GM18873 (cell line): ENCODE results near the gene DAPL1.
A peak's percentile ranks its signal among the peaks of the same experiment; 100 is the strongest.

Experiments
- ATAC-seq: cut with Tn5 transposase; IDR thresholded peaks from one replicate; pipeline ENCODE4 v1.9.1; 2021; ENCODE audit warnings: mild to moderate bottlenecking, moderate library complexity, moderate number of reproducible peaks; ENCODE audit not compliant: unreplicated experiment, low FRiP score

Gene DAPL1, protein sequence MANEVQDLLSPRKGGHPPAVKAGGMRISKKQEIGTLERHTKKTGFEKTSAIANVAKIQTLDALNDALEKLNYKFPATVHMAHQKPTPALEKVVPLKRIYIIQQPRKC

DNA sequence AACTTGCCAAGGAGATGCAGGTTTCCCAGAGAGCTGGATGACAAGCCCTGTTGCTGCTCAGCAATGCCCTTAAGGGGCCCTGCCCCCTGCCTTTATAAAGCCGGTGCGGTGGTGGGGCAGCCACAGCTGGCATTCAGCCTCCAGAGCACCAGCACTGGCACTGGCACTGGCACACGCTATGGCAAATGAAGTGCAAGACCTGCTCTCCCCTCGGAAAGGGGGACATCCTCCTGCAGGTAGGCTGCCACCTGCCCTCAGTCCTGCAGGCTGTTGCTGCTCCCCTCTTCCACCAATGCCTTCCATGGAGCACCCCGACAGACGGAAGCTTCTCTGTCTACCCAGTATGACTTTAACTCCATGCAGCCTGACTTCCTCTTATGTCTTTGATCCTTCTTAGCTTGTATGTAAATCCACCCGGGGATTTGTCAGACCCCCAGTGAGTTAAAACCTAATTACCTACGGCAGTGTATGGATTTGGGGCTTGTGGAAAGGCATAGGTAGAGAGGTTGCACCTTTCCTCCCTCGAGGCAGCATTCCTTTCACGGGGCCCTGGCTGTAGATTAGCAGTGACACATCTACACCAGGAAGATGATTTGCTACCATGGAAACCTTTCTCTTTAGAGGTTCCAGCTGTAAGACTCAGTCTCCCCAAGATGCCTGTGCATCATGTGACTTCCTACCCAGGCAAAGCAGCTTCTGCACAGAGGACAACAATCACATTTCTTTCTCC is at the start of gene DAPL1:
TSS of gene DAPL1 (plus strand) at position 123 of the 730 bp plus-strand sequence. CDS start at position 179, 56 bp downstream.
- no peak for ATAC-seq

GRCh38 chr2:158745866-158746382 is 49.2 kb upstream of the DAPL1 start:
- ATAC-seq, result no peak

- no peak for ATAC-seq
These were observed 48.6 kb upstream of the DAPL1 start for GRCh38 chr2:158746488-158746887.

GRCh38 chr2:158747281-158747680 is 47.8 kb upstream of the DAPL1 start:
- ATAC-seq, result no peak

DNA sequence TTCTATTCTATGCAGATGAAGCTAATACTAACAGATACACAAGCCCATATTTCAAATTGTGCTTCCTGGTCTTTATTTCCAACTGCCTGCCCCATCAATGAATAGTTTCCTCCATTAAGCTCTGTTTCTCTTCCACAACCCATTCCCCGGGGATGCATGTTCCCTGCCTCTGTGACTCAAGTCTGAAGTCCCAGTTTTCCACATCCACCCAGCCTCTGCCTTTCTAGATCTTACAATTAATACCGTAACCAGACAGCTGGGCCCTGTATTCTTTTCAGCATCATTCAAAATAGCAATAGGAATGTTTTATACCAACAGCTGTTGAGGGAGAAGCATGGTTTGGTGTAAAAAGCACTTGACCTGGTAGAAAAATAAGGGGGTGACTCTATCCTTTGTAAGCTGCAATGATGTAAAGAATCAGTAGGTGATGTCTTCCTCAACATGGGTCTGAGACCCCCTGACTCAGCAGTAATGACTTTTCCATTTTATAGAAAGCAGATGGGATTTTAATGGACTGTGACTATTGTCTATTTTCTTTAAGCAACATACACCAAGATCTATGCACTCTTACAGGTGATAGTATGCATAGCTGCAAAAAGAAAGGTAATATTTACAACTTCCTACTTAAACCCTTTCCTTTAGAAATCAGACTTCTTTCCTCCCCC is 46.1 kb upstream of the DAPL1 start:
- no peak for ATAC-seq

DNA sequence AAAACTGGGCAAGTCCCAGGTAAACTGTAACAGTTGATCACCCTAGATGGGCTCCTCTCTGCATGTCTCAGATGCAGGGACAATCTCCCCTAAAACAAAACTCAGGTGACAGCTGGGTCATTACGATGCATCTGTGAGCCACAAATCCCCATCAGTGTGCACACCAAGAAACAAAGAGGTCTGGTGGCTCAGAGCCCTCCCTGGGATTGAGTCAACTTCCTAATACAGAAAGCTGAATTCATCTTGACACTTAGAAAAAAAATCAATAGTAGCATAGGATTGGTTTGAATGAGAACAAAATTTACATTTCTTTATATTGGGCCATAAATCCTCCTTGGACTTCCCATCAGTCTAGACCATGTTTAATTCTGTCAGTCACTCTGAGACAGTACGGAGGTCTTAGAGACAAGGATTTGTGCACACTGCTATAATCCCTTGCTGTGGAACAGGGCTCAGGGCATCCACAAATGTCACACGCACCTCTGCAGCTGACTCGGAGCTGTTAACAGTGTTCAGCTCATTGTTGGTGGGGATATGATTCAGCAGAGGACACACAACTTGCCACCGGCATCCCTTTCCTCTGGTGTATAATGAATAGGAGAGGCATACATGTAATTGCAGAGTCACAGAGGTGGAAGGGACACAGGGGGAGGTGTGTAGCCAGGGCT is 44.5 kb upstream of the DAPL1 start:
- ATAC-seq, result no peak

DNA sequence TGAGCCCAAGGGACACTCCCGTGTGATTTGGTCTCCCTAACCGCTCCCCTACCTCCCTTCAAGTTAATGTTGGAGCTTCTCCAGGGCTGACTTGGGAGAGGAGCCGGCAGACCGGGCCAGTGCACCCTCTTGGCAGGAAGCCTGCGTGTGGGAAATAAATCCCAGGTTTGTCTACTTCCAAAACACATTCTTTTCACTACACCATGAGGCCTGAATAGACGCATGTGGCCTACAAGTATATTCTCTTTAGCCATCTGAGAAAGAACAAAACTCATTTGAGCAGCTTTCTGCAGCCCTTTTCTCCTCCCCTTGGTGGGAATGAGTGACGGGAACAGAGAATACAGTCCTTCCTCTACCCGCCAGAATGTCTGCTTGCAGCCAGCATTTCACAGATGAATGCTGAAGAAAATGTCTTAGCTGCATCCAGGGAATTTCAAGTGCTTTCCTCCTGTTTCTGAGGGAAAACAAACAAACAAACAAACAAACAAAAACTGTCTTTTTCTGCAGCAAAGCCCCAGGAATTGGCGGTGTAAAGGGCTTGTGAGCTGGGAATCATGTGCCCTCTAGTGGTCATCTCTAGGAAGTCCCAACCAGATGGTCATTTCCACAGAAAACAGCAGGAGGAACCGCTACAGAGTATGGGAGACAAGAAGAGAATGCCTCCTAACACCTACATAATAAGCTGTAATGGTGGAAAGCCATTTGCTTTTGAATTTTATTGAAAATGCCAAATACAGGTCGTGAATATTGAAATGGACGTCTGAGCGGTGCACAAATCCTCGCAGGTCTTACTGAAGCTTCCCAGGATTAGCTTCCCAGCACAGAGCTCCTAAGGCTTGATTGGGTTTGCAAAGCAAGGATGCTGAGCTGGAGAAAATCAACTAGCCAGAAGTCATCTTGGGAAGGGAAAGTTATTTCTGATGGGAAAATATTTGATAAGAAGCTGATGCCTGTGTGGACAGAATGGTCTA is 41.2 kb upstream of the DAPL1 start:
- ATAC-seq, result peak; percentile 59

- no peak for ATAC-seq
These were observed 39.6 kb upstream of the DAPL1 start for GRCh38 chr2:158755310-158756087.

DNA sequence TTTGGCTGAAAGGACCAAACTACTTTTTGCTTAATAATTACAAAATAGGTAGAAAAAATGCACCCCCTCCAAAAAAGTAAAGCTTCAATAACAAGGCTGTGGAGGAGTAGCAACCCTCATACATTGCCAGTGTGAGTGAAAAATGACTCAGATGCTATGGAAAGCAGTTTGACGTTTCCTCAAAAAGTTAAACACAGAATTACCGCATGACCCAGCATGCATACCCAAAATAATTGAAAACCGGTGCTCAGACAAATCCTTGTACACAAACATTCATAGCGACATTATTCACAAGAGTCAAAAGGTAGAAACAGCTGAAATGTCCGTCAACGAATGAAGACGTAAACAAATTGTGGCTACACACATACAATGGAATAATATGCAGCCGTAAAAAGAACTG is 38.8 kb upstream of the DAPL1 start:
- ATAC-seq, result no peak

DNA sequence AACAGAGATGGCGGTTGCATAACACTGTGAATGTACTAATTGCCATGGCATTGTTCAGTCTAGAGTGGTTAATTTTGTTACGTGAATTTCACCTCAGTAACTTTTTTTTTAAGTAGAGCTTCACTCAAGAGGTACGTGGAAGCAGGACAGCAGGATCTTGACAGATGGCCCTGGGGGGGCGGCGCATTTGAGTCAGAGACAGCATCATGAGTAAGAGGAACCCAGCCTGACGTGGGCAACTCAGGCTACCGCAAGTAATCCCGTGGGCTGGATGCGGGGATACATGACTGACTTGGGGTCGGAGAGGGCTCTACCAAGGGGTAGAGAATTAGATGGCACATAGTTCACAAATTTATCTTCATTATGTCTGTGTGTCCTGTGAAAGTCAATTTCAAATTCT is 38.1 kb upstream of the DAPL1 start:
- ATAC-seq, result no peak

- ATAC-seq, result no peak
These were observed 34.2 kb upstream of the DAPL1 start for GRCh38 chr2:158760887-158761286.

- ATAC-seq, result no peak
These were observed 33.5 kb upstream of the DAPL1 start for GRCh38 chr2:158761621-158762020.

DNA sequence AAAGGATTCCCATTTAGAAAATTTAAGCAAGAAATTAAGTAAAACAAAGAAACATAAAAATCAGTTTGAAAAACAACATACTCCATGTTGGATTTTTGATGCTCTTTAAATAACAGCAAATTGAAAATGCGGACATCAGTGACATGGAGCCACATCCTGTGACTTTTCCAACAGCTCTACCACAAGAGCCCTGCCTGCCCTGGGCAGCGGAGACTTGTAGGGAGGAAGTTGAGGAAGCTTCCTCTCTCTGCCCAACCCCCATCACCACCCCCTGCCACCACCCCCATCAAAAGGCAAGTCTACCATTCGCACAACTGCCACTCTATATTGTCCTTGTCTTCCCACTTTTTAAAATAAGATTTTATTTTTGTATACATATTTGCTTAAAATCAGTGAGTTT is 32.8 kb upstream of the DAPL1 start:
- ATAC-seq, result no peak

DNA sequence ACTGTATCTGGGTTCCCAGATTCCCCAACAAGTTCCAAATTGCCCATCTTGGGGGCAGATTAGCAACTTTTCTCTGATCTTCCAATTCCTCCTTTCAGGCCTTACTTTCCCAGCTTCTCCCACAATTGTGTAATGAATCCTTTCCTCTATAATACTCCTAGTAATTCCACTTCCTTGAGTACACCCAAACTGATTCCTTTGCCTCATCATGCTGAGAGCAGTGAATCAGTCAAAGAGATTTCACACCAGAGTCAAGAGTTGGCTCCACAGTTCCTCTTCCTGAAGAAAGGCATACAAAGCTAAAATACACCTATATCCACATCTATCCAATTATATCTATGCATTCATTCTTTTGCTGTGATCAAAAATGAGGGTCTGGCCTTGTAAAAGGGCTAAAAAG is 28.6 kb upstream of the DAPL1 start:
- ATAC-seq, result no peak

DNA sequence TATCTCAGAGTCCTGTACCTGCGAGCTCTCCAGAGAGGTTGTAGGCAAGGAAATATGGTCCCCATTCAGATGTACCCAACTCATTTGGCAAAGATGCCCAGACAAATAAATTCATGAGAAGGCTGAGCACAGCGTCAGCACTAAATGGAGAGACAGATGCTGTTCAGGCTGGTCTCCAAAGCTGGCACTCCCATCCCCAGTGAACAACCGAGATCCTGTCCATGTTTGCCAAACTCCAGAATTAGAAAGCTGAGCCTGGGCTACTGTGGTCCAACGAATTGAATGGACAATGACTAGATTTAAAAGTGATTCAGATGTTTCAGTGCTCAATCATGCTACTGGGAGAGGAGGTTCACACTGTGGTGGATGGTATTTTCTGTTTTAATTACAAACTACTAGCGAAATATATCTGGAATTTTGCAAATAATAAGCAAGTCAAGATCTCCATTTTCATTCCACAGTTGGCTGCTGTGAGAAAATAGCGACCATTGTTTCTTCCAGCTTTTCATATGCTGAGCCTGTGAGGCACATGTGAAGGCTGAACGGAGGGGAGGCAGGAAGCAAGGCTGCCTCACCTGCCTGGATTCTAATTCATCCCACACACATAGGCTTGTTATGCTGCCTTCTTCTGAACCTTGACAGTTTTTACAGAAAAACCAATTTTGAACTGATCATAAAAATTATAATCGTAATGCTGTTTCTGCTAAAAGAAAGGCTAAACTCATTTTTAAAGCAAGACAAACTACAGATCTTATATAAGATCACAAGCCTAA is 22.6 kb upstream of the DAPL1 start:
- ATAC-seq, result no peak

DNA sequence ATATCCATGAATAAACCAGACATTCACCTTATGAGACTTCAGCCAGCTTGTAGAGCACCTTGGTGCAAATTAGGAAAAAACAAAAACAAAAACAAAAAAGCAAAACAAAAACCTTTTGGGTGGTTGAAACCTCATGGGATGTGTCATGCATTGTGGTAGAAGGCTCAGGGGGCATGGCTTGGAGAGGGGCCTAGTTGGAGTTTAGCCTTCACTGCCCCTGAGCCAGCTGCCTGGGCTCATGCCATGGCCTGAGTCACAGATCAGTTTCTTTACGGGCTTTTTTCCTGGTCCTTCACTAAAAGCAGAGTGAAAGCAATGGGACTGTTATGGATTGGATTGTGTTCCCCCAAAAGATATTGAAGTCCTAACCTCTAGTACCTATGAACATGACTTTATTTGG is 22.0 kb upstream of the DAPL1 start:
- ATAC-seq, result no peak

DNA sequence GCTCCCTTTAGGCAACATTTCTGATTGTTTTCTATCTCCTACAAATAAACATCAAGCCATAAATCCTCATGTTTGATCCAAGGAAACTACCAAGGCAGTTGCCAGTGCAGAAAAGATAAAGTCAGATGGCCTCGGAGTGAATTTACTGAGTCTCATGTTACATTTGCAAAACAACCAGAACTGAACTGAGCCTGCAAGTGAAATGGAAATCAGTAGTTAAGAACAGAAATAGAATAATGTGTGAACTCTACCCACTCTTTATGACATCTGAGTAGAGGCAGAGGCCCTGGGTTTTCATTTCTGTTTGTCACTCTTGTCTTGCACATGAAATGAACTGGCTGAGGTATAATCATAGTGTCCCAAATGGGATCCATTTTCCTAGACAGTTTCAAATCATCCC is 20.4 kb upstream of the DAPL1 start:
- ATAC-seq, result no peak

DNA sequence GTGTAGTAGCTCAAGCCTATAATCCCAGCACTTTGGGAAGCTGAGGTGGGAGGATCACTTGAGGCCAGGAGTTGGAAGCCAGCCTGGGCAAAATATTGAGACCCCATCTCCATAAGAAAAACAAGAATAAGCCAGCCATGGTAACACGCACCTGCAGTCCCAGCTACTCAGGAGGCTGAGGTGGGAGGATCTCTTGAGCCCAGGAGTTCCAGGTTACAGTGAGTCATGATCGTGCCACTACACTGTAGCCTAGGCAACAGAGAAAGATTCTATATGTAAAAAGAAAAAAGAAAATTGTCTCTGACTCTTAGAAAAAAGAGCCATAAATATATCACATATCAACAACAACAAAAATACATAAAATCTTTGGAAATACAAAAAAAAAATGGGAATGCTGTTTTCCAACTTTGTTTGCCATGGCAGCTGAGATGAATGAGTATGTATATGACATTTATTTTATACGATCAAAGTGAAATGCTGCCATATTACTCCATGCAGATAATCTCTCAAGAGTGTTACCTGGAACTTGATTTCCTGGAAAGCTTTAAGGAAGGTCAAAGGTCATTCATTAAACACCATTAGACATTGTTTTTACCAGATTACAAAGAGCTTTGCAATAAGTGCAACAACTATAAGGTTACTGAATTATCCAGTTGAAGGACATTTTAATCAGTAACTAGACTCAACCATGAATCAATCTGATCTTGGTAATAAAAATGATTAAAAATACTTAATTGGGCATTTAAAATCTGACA is 19.7 kb upstream of the DAPL1 start:
- ATAC-seq, result no peak
